ENCODE measurements around the gene MTURN.

GRCh38 chr7:30117896-30118295 is 16.9 kb upstream of the MTURN start:
- TF ChIP-seq CTCF (IDR thresholded peaks at IDR 0.05) (no peak), POLR2A (IDR thresholded peaks at IDR 0.05) (no peak), POLR2AphosphoS5 (IDR thresholded peaks at IDR 0.05) (no peak)
